Stimulated activated CD4-positive, alpha-beta T cell treated with anti-CD3 and anti-CD28 coated beads, Interleukin-1b, Interleukin-23, amount 100 ng/mL, for 1 hour (primary cell): ENCODE measurements around the gene GRB10.

Experiments used
- DNase-seq, 2 donors: peaks; one replicate each; pipeline ENCODE4 v3.0.0-alpha.2; 2020; ENCODE audit warnings: low read depth in 2 of 2

The GRB10 gene

DNA sequence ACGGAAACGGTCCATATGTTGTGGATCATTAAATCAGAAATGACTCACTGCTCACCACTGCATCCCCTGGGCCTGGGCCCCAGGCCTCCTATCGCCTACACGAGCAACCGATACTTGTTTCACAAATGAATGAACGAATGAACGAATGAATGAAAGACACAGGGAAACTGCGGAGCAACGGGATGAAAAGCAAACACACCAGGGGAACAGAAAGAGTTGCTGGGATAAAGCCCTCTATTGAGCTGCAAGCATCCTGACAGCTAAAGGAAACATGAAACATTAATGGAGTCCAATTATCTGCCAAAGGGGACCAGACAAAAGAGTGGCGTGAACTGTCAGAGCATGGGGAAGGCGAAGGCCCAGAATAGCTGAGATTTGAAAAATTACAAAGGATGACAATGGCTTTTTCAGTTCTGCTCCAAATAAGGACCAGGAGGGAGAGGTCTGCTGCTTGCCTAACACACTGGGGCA is 92.1 kb downstream of the GRB10 start:
- no peak for DNase-seq

- DNase-seq = no peak
Measured at GRCh38 chr7:50688226-50688590, 94.5 kb downstream of the GRB10 start.

- no peak for DNase-seq
Measured at GRCh38 chr7:50687575-50688225, 95.0 kb downstream of the GRB10 start.

GRCh38 chr7:50687096-50687495 is 95.6 kb downstream of the GRB10 start:
- DNase-seq = no peak

GRCh38 chr7:50685135-50686065 is 97.3 kb downstream of the GRB10 start:
- DNase-seq = no peak

GRCh38 chr7:50684713-50685075 is 98.0 kb downstream of the GRB10 start:
- DNase-seq = no peak

DNA sequence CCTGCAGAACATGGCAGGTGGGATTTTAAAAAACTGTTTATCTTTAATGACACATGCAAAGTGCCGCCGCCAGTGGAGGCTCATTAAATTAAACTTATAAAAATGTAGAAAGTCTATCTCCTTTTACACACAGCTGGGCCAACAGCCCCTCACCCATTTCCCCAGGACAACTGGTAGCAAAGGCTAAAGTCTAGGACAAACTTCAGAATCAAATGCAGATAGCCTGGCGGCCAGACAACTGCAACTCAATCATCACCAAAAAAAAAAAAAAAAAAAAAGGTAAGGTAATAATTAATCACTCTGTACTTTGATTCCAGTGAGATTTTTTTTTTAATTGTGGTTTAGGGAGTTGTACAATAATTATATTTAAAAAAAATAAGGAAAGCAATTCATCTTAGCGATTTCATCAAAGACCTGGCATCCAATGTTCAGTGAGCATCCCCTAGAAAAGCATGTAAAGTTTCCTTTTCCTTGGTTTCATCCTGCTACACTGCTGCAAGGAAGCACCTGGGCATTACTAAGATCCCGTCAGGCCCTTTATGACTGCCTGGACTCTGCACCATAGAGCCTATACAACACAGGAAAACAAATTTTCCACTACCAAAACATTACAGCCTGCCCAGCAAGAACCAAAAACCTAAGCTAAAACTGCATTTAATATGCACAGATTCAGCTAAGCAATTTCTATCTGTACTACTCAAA is 98.5 kb downstream of the GRB10 start:
- no peak for DNase-seq

- no peak for DNase-seq
Measured at GRCh38 chr7:50682573-50682972, 100.1 kb downstream of the GRB10 start.

- DNase-seq = no peak
Measured at GRCh38 chr7:50682079-50682478, 100.6 kb downstream of the GRB10 start.

DNA sequence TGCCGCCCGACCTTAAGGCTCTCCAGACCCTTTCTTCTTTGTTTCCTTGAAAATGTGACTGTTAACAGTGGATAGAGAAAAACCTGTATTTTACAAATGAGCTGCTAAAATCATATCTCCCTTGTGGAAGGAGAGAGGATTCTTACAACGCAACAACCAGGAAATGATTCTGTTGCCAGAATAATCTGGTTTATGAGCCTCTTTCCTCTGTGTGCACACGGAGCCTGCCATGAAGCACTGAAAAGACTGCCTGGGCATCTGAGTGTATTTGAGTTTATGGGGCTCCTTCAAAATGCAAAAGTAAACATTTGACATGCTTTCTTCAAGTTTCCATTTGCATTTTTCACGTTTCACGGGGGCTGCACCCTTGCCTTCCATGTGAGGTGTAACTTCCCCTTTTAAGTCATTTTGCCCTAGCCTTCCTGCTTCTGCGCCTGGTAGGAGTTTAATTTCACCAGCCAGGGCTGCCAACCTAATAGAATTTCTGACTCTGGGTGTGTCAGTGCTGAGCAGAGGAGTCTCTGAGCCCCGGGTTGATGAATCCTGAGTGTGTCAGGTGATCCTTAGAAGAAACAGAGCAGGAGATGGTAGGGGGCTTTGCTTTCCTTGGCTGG is 101.2 kb downstream of the GRB10 start:
- DNase-seq = no peak

DNA sequence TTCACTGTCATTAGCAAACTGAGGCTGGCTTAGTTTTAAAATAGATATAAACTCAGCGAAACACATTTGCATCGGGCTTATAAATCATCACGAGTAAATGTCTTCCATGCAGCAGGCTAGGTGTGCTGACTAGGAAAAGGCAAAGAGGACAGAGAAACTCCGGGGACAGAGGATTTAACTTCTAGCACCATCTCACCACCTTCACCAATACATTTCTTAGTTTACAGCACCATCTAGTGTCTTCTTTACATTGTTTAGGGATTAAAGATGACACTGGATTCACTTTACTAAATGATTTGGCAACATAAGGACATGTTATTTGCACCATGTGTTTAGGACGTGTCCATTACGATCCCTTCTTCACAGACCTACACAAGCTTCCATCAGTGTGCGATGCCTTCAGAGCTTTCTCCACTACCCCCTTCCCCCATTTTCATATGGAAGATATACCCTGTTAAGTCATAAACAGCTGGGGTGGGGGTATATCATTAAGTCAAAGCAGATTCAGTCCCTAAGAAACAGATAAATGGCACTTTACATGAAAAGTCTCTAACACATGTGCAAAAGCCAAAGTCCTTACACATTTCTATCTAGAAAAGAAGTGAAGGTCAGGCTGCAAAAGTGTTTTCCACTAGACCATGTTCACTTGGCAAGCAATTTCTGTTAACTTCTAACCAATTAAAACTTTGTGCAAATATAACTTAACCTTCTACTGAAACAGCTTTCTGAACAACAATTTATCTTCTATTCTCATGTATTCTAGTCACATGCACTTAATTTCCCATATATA is 103.3 kb downstream of the GRB10 start:
- DNase-seq = no peak

DNA sequence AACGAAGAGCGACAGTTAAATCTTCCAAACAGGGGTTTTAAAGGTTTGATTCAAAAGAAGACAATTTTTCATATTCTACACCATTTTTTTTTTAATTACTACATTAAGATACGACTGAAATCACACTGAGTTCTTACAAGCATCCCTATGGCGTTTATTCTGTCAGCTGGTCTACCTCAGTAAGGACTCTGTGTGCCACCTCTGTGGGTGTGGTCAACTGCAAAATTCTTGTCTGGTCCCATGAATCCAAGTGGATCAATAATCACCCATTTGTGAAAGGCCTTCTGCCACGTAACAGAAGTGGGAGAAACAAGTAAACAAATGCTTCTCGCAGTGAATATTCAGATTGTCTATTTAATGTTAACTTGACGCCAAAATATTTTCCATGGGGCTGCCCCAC is 104.1 kb downstream of the GRB10 start:
- no peak for DNase-seq

DNA sequence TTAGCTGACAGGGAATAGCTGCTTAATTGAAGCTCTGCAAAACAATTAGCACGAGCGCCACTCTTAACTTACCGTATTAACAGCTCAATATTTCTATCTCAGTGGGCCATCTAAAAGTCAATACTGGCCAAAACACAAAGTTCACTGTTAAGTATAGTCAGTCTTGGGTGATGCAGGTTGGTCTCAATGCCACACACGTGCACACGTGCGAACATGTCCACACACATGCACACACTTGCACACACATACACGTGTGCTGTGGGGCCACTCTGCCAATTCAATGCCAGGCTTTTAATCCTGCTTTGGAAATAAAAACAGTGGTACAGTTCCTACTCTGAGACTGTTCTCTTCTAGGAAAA is 105.1 kb downstream of the GRB10 start:
- DNase-seq = no peak

- DNase-seq = no peak
Measured at GRCh38 chr7:50676740-50677637, 105.7 kb downstream of the GRB10 start.

DNA sequence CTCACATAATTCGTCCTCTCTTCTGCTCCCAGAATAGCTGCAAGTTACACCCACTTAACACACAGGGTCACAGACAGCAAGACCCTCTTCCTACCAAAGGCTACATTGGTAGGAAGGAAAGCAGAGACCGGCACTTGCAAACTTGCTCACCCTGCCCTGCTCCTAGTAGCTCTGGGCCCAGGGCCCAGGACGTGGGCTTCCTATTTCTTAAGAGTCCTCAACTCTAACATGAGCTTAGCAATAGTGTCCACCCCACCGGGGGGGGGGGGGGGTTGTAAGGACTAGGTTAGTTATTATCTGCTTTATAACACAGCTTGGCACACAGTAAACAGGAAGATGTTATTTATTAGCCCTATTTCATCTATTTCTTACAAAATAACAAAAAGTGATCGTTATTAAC is 106.6 kb downstream of the GRB10 start:
- no peak for DNase-seq

- DNase-seq = no peak
Measured at GRCh38 chr7:50674896-50675835, 107.5 kb downstream of the GRB10 start.

GRCh38 chr7:50674299-50674698 is 108.4 kb downstream of the GRB10 start:
- no peak for DNase-seq

GRCh38 chr7:50673096-50673495 is 109.6 kb downstream of the GRB10 start:
- DNase-seq = no peak

DNA sequence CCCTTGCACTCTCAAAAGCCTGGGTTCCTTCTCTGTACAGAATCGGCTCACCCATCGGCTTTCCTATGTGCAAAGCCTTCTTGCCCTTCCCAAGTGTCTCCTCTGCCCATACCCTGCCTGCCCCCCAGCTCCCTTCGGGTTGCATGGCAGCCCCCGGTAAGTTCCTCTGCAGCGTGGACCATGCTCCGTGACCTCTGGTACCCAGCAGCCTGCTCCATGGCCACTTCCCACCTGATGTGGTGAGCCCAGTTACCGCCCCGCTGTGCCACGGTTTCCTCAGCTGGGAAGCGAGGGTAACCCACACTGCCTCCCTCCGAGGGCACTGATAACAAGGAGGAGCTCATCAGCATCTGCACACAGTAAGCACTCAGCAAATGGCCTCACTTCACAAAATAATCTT is 110.7 kb downstream of the GRB10 start:
- DNase-seq = no peak
